ENCODE measurements around the gene FKBP8. TPM values are rescaled to one million over a fixed set of nuclear protein-coding genes. Genes with fewer than 3 reads are reported as not detected.

Gene FKBP8
- total RNA-seq, 1 experiment from 2014 or later, result 261 TPM

DNA sequence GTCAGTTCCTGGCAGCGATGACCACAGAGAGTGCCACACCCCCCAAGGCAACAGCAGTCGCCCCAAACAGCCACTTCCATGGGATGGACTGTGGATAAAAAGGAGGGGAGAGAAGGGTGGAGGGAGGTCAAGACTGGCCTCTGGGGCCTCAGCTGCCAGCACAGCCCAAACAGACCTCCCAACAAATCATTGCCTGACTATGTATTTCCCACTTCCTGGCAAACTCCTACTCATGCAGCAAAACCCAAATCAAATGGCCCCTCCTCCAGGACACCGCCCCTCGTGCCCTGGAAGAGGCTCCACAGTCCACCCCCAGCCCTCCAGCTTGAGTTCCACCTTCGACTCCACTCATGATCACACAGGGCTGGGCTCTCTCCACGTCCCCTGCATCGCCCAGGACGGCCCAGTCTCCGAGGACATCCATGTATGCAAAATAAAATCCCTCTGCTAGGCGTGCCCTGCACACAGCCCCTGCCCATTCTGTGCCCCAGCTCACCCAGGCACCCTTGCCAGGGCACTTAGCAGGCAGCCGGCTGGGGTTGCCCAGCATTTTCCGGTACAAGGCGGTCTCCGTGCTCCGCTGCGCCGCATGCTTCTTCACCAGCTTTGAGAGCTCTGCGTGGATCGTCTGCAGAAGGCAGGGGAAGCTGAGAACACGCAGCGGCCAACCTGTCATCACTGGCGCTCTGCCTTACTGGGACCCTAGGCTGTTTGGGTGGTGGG, 11.0 kb downstream of the FKBP8 start:
- DNase-seq (ENCODE audit: low read depth, low spot score), result no peak
- no peak overlapping the region for H3K4me3 ChIP-seq (replicated peaks in 1 of 2; ENCODE audit: low read depth in 1 of 2, low read length in 2 of 2)
- ChIA-PET CTCF (no interaction called here), POLR2A (no interaction called here), RAD21 (ENCODE audit: low non-redundant PET in 1 of 2, low total read pairs in 2 of 2, uncharacterized antibody in 2 of 2, unreplicated experiment in 2 of 2) (no interaction called here)
- no peaks in the 10 kb centered on the region for H4K20me1 ChIP-seq (ENCODE audit: insufficient read depth)
- BruUV-seq (replicated peaks), result no TSS peak
- intact Hi-C loops (cut with micrococcal nuclease), result no loop called here
- no peak for TF ChIP-seq FOSL1 (IDR thresholded peaks at IDR 0.05; ENCODE audit: low read depth)
- no peak for TF ChIP-seq SP1 (IDR thresholded peaks at IDR 0.05; ENCODE audit: low read depth)
- TF ChIP-seq EGR1 (IDR thresholded peaks at IDR 0.05; ENCODE audit: low read depth), result no peak
- no peak for TF ChIP-seq CEBPB (IDR thresholded peaks at IDR 0.05; ENCODE audit: low read depth)
- TF ChIP-seq, protein P1, sequence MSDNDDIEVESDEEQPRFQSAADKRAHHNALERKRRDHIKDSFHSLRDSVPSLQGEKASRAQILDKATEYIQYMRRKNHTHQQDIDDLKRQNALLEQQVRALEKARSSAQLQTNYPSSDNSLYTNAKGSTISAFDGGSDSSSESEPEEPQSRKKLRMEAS (IDR thresholded peaks at IDR 0.05), result no peak
- no peak for TF ChIP-seq JUND (IDR thresholded peaks at IDR 0.05)
- no peak for TF ChIP-seq CBX3 (IDR thresholded peaks at IDR 0.05; ENCODE audit: low read depth)
- peaks cover 2 to 7% of the 10 kb centered on the region in 2 experiments; a peak in 1 of 4 replicates for H3K4me1 ChIP-seq (ENCODE audit: control insufficient read depth in 1 of 2, insufficient read depth in 2 of 2, low read length in 2 of 2)
- no peak overlapping the region for H3K9ac ChIP-seq (ENCODE audit: low read length)
- H3K27ac ChIP-seq (ENCODE audit: low read depth, low read length), result no peak overlapping the region
- no peaks in the 10 kb centered on the region for H3K27me3 ChIP-seq (ENCODE audit: insufficient read depth, low read length)
- H3K79me2 ChIP-seq (ENCODE audit: insufficient read depth, low read length), result no peaks in the 10 kb centered on the region
- H3K4me2 ChIP-seq (ENCODE audit: low read length), result no peak overlapping the region
- no peak overlapping the region for H2AFZ ChIP-seq (ENCODE audit: low read depth, low read length, poor library complexity, severe bottlenecking)
- ATAC-seq, result no peak
- peaks cover 2 to 6% of the 10 kb centered on the region in 2 experiments; a peak in 3 of 4 replicates for H3K36me3 ChIP-seq (ENCODE audit: control insufficient read depth in 1 of 2, insufficient read depth in 2 of 2, low read length in 2 of 2)
- no peaks in the 10 kb centered on the region for H3K9me2 ChIP-seq (ENCODE audit: insufficient read depth)
- H3K9me3 ChIP-seq (ENCODE audit: control insufficient read depth in 1 of 2, insufficient read depth in 1 of 2, low read depth in 1 of 2, low read length in 2 of 2), result no peaks in the 10 kb centered on the region

DNA sequence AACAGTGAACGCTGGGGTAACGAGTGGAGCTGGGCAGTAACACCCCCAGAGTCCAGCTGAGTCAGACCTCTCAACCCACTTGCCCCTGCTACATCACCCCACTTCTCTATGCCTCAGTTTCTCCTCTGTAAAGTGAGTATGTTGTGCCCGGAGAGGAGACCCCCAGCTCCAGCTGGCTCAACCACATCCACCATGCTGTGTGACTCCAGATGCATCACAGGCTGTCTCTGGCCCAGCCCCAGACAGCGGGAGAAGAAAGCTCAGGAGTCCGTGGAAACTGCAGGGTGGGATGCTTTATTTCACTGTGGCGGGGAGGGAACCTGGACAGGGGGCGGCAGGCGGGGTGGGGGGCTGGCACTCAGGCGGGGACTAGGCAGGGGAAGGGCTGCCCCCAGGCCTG, 11.9 kb downstream of the FKBP8 start:
- peaks cover 2 to 9% of the 10 kb centered on the region in 2 experiments; a peak in 3 of 4 replicates for H3K4me1 ChIP-seq (ENCODE audit: control insufficient read depth in 1 of 2, insufficient read depth in 2 of 2, low read length in 2 of 2)
- H3K9me2 ChIP-seq (ENCODE audit: insufficient read depth), result no peaks in the 10 kb centered on the region
- no peaks in the 10 kb centered on the region for H4K20me1 ChIP-seq (ENCODE audit: insufficient read depth)
- H3K4me2 ChIP-seq (ENCODE audit: low read length), result no peak overlapping the region
- POLR2A ChIA-PET, result interaction anchor here (0.9 kb wide), 1 partner anchor 26 kb away, joined by 3 read pairs; the partner anchor contains the start of gene KXD1
- no peak overlapping the region for H3K27ac ChIP-seq (ENCODE audit: low read depth, low read length)
- H3K4me3 ChIP-seq (replicated peaks in 1 of 2; ENCODE audit: low read depth in 1 of 2, low read length in 2 of 2), result no peak overlapping the region
- no peak for ATAC-seq
- no peaks in the 10 kb centered on the region for H3K27me3 ChIP-seq (ENCODE audit: insufficient read depth, low read length)
- DNase-seq (ENCODE audit: low read depth, low spot score), result no peak
- H3K9ac ChIP-seq (ENCODE audit: low read length), result no peak overlapping the region
- CTCF ChIA-PET, result no interaction called here
- no peaks in the 10 kb centered on the region for H3K9me3 ChIP-seq (ENCODE audit: control insufficient read depth in 1 of 2, insufficient read depth in 1 of 2, low read depth in 1 of 2, low read length in 2 of 2)
- no peak for TF ChIP-seq SIN3A (IDR thresholded peaks at IDR 0.05; ENCODE audit: low read depth)
- TF ChIP-seq, protein P2, sequence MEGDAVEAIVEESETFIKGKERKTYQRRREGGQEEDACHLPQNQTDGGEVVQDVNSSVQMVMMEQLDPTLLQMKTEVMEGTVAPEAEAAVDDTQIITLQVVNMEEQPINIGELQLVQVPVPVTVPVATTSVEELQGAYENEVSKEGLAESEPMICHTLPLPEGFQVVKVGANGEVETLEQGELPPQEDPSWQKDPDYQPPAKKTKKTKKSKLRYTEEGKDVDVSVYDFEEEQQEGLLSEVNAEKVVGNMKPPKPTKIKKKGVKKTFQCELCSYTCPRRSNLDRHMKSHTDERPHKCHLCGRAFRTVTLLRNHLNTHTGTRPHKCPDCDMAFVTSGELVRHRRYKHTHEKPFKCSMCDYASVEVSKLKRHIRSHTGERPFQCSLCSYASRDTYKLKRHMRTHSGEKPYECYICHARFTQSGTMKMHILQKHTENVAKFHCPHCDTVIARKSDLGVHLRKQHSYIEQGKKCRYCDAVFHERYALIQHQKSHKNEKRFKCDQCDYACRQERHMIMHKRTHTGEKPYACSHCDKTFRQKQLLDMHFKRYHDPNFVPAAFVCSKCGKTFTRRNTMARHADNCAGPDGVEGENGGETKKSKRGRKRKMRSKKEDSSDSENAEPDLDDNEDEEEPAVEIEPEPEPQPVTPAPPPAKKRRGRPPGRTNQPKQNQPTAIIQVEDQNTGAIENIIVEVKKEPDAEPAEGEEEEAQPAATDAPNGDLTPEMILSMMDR (IDR thresholded peaks at IDR 0.05 in 2 of 3, conservative IDR thresholded peaks at IDR 0.05 in 1 of 3; ENCODE audit: borderline replicate concordance in 1 of 3, insufficient read depth in 1 of 3, low read depth in 2 of 3, low read length in 2 of 3), result no peak
- TF ChIP-seq EZH2phosphoT487 (IDR thresholded peaks at IDR 0.05; ENCODE audit: borderline replicate concordance), result no peak
- no peak for TF ChIP-seq SP1 (IDR thresholded peaks at IDR 0.05; ENCODE audit: low read depth)
- TF ChIP-seq CBX3 (IDR thresholded peaks at IDR 0.05; ENCODE audit: low read depth), result no peak
- TF ChIP-seq, protein P3, sequence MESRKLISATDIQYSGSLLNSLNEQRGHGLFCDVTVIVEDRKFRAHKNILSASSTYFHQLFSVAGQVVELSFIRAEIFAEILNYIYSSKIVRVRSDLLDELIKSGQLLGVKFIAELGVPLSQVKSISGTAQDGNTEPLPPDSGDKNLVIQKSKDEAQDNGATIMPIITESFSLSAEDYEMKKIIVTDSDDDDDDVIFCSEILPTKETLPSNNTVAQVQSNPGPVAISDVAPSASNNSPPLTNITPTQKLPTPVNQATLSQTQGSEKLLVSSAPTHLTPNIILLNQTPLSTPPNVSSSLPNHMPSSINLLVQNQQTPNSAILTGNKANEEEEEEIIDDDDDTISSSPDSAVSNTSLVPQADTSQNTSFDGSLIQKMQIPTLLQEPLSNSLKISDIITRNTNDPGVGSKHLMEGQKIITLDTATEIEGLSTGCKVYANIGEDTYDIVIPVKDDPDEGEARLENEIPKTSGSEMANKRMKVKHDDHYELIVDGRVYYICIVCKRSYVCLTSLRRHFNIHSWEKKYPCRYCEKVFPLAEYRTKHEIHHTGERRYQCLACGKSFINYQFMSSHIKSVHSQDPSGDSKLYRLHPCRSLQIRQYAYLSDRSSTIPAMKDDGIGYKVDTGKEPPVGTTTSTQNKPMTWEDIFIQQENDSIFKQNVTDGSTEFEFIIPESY (IDR thresholded peaks at IDR 0.05; ENCODE audit: extremely low read depth, insufficient replicate concordance, low read length), result no peak
- TF ChIP-seq TCF7L2 (IDR thresholded peaks at IDR 0.05; ENCODE audit: borderline replicate concordance, extremely low read depth, insufficient read depth, insufficient read length), result no peak
- TF ChIP-seq RAD21 (IDR thresholded peaks at IDR 0.05; ENCODE audit: low read depth), result no peak
- TF ChIP-seq, protein P4, sequence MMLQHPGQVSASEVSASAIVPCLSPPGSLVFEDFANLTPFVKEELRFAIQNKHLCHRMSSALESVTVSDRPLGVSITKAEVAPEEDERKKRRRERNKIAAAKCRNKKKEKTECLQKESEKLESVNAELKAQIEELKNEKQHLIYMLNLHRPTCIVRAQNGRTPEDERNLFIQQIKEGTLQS (IDR thresholded peaks at IDR 0.05), result no peak
- RAD21 ChIA-PET (ENCODE audit: low non-redundant PET in 1 of 2, low total read pairs in 2 of 2, uncharacterized antibody in 2 of 2, unreplicated experiment in 2 of 2), result no interaction called here
- H3K79me2 ChIP-seq (ENCODE audit: insufficient read depth, low read length), result no peaks in the 10 kb centered on the region
- intact Hi-C loops (cut with micrococcal nuclease), result no loop called here
- no TSS peak for BruUV-seq (replicated peaks)
- H3K36me3 ChIP-seq (ENCODE audit: control insufficient read depth in 1 of 2, insufficient read depth in 2 of 2, low read length in 2 of 2), result peaks cover 2 to 6% of the 10 kb centered on the region in 2 experiments; a peak in 3 of 4 replicates
- H2AFZ ChIP-seq (ENCODE audit: low read depth, low read length, poor library complexity, severe bottlenecking), result no peak overlapping the region
